ENCODE data around the gene TPST2. TPM values are rescaled to one million over a fixed set of nuclear protein-coding genes. Genes with fewer than 3 reads are reported as not detected.
"Not testable (repeated sequence)": the region's sequence is repeated elsewhere in the genome, so short reads cannot be mapped to it uniquely, and the experiment has no call there.

TPST2 gene
- total RNA-seq, 1 donor from 2014 or later, result 29.1 TPM

GRCh38 chr22:26614322-26614721 is 24.4 kb upstream of the TPST2 start:
- intact Hi-C loops (cut with DNase I), result no loop called here
- no peak for ATAC-seq
- no peak for DNase-seq (ENCODE audit: missing footprints)

- DNase-seq (ENCODE audit: missing footprints); ATAC-seq; intact Hi-C loops (cut with DNase I): not testable (repeated sequence)
These were observed 23.8 kb upstream of the TPST2 start for GRCh38 chr22:26613753-26614152.

- DNase-seq (ENCODE audit: missing footprints) (no peak), ATAC-seq (no peak)
- intact Hi-C loops (cut with DNase I), result no loop called here
These were observed 22.7 kb upstream of the TPST2 start for GRCh38 chr22:26612652-26613051.

- intact Hi-C loops (cut with DNase I), result no loop called here
- no peak for ATAC-seq
- DNase-seq (ENCODE audit: missing footprints), result no peak
These were observed 21.1 kb upstream of the TPST2 start for GRCh38 chr22:26610996-26611395.

- intact Hi-C loops (cut with DNase I), result no loop called here
- DNase-seq (ENCODE audit: missing footprints), result no peak
- ATAC-seq, result no peak
These were observed 20.4 kb upstream of the TPST2 start for GRCh38 chr22:26610072-26610958.

GRCh38 chr22:26609287-26609686 is 19.4 kb upstream of the TPST2 start:
- ATAC-seq (no peak), DNase-seq (ENCODE audit: missing footprints) (no peak)
- intact Hi-C loops (cut with DNase I), result no loop called here

GRCh38 chr22:26608129-26608528 is 18.2 kb upstream of the TPST2 start:
- ATAC-seq, result no peak
- DNase-seq (ENCODE audit: missing footprints), result no peak
- intact Hi-C loops (cut with DNase I), result no loop called here

- ATAC-seq, result no peak
- intact Hi-C loops (cut with DNase I), result no loop called here
- DNase-seq (ENCODE audit: missing footprints), result no peak
These were observed 16.7 kb upstream of the TPST2 start for GRCh38 chr22:26606611-26607010.

GRCh38 chr22:26604368-26604767 is 14.4 kb upstream of the TPST2 start:
- intact Hi-C loops (cut with DNase I), result no loop called here
- ATAC-seq (no peak), DNase-seq (ENCODE audit: missing footprints) (no peak)

- intact Hi-C loops (cut with DNase I), result no loop called here
- ATAC-seq, result no peak
These were observed 12.2 kb upstream of the TPST2 start for GRCh38 chr22:26602127-26602526.

GRCh38 chr22:26601726-26602125 is 11.8 kb upstream of the TPST2 start:
- intact Hi-C loops (cut with DNase I), result no loop called here
- no peak for DNase-seq (ENCODE audit: missing footprints)
- ATAC-seq, result no peak

More at GRCh38 chr22:26602127-26602526, 12.2 kb upstream of the TPST2 start:
- no peak for DNase-seq (ENCODE audit: missing footprints)

GRCh38 chr22:26599505-26599904 is 9.6 kb upstream of the TPST2 start:
- intact Hi-C loops (cut with DNase I), result no loop called here
- no peak for DNase-seq (ENCODE audit: missing footprints)
- no peak for ATAC-seq

GRCh38 chr22:26597480-26597879 is 7.5 kb upstream of the TPST2 start:
- DNase-seq (ENCODE audit: missing footprints), result no peak
- no peak for ATAC-seq
- intact Hi-C loops (cut with DNase I), result no loop called here

- ATAC-seq (no peak), DNase-seq (ENCODE audit: missing footprints) (no peak)
- intact Hi-C loops (cut with DNase I), result no loop called here
These were observed 7.1 kb upstream of the TPST2 start for GRCh38 chr22:26597026-26597425.

GRCh38 chr22:26593763-26594162 is 3.8 kb upstream of the TPST2 start:
- intact Hi-C loops (cut with DNase I), result loop anchor here (5.0 kb wide), 1 partner anchor 111 kb away; the partner anchor contains the start of genes HPS4 and SRRD
- no peak for DNase-seq (ENCODE audit: missing footprints)
- no peak for ATAC-seq

- intact Hi-C loops (cut with DNase I), result loop anchor here (5.0 kb wide), 1 partner anchor 110 kb away; the partner anchor contains the start of genes HPS4 and SRRD
These were observed 2.5 kb upstream of the TPST2 start for GRCh38 chr22:26592421-26592891.

GRCh38 chr22:26589367-26589844 is 526 bp downstream of the TPST2 start:
- peak; percentile 74 for DNase-seq (ENCODE audit: missing footprints)
- intact Hi-C loops (cut with DNase I), result no loop called here
- ATAC-seq, result peak; percentile 9

More at GRCh38 chr22:26592421-26592891, 2.5 kb upstream of the TPST2 start:
- no peak for ATAC-seq
- no peak for DNase-seq (ENCODE audit: missing footprints)

- intact Hi-C loops (cut with DNase I), result loop anchor here (1.0 kb wide), 1 partner anchor 86 kb away; no protein-coding TSS in a partner anchor
- no peak for ATAC-seq
These were observed 1.1 kb downstream of the TPST2 start for GRCh38 chr22:26588729-26589366.

GRCh38 chr22:26587991-26588613 is 1.8 kb downstream of the TPST2 start:
- DNase-seq (ENCODE audit: missing footprints), result no peak
- no peak for ATAC-seq
- intact Hi-C loops (cut with DNase I), result loop anchor here (1.0 kb wide), 1 partner anchor 85 kb away; no protein-coding TSS in a partner anchor

More at GRCh38 chr22:26588729-26589366, 1.1 kb downstream of the TPST2 start:
- no peak for DNase-seq (ENCODE audit: missing footprints)

Data from Right ventricle myocardium inferior (tissue), 1 donor.